ENCODE data around the gene ROR2.

- TF ChIP-seq POLR2A (IDR thresholded peaks at IDR 0.05) (no peak), CTCF (IDR thresholded peaks at IDR 0.05) (no peak)
These were observed 196.3 kb downstream of the ROR2 start for GRCh38 chr9:91753711-91754110.

Measured in Peyer's patch (tissue), 4 donors.